Esophagus muscularis mucosa (tissue), 4 donors: Measurements from ENCODE around the gene SLC12A8. TPM values are rescaled to one million over a fixed set of nuclear protein-coding genes. Genes with fewer than 3 reads are reported as not detected.
A peak's percentile ranks its signal among the peaks of the same experiment; 100 is the strongest.

ENCODE experiments used
- DNase-seq: peaks from one replicate; pipeline ENCODE4 v3.0.0-alpha.2; 2017; ENCODE audit errors: extremely low spot score
- H3K27ac ChIP-seq, 4 donors: fragments of 200-600 bp; sonication (generic); replicated peaks in 1 of 4; 1 replicate in 3 of 4; 2 replicates in 1 of 4; pipeline ENCODE4 v1.5.1; 2016 to 2019; ENCODE audit warnings: mild to moderate bottlenecking in 1 of 4
- H3K27me3 ChIP-seq, 4 donors: fragments of 200-600 bp; sonication (generic); one replicate each; pipeline versions ENCODE4 v1.5.1 to v1.6.0; 2016 to 2019
- H3K36me3 ChIP-seq, 4 donors: fragments of 200-600 bp; sonication (generic); one replicate each; pipeline ENCODE4 v1.5.1; 2016 to 2019
- H3K4me1 ChIP-seq, 4 donors: fragments of 200-600 bp; sonication (generic); one replicate each; pipeline ENCODE4 v1.5.1; 2016 to 2019
- H3K4me3 ChIP-seq, 4 donors: fragments of 200-600 bp; sonication (generic); 1 replicate in 2 of 4; 2 replicates in 2 of 4; pipeline ENCODE4 v1.5.1; 2016 to 2019; ENCODE audit warnings: mild to moderate bottlenecking in 4 of 4, moderate library complexity in 1 of 4
- H3K9me3 ChIP-seq, 4 donors: fragments of 200-600 bp; sonication (generic); 1 replicate in 3 of 4; 2 replicates in 1 of 4; pipeline ENCODE4 v1.5.1; 2016 to 2019
- CTCF ChIP-seq, 3 experiments: fragments of 200-600 bp in 2 of 3; fragments of 450-650 bp in 1 of 3; sonication (generic) in 2 of 3; IDR thresholded peaks; one replicate each; pipeline ENCODE4 v1.5.1; 2017 to 2019; ENCODE audit warnings: antibody characterized with exemption in 3 of 3, mild to moderate bottlenecking in 2 of 3, moderate library complexity in 1 of 3
- EP300 ChIP-seq: sonication (generic); formaldehyde crosslinking; IDR thresholded peaks from one replicate; pipeline ENCODE4 v1.6.1; 2017; ENCODE audit warnings: antibody characterized with exemption
- POLR2A ChIP-seq: fragments of 450-650 bp; IDR thresholded peaks from one replicate; pipeline ENCODE4 v1.6.1; 2017; ENCODE audit warnings: antibody characterized with exemption, moderate library complexity, mild to moderate bottlenecking, low read depth
- POLR2AphosphoS5 ChIP-seq, 2 donors: sonication (generic); formaldehyde crosslinking; IDR thresholded peaks; one replicate each; pipeline ENCODE4 v1.6.1; 2017; ENCODE audit warnings: antibody characterized with exemption in 2 of 2
- WGBS: methylation state at CpG from one replicate; pipeline ENCODE4 v1.1.5; 2018; 5-methylcytosine and 5-hydroxymethylcytosine counted together
- intact Hi-C: fragments of 100-400 bp; cut with DNase I; formaldehyde crosslinking; loops from one replicate; pipeline ENCODE4 v1.15.1; 2023
- total RNA-seq, 4 donors: library from RNA; depleted of rRNA; stranded (reverse); fragments of >200 nt; gene quantifications; one replicate each; pipeline versions ENCODE4 v1.1.0 to v1.2.1, GENCODE V29; 2016

SLC12A8 gene
- total RNA-seq, 4 donors from 2014 or later, result 0.46 to 2.9 (median 1.6) TPM; not detected in 1

- no peaks in the 10 kb centered on the region for H3K27me3 ChIP-seq
- 83% methylated on average over 13 of the region's 13 CpGs for WGBS
- no peak for DNase-seq
- no peak overlapping the region for H3K4me3 ChIP-seq
- peaks cover 0 to 23% (median 9%) of the 10 kb centered on the region in 4 donors for H3K4me1 ChIP-seq
- no peaks in the 10 kb centered on the region for H3K36me3 ChIP-seq
- no peaks in the 10 kb centered on the region for H3K9me3 ChIP-seq
- TF ChIP-seq EP300 (no peak), POLR2A (no peak), POLR2AphosphoS5 (IDR thresholded peaks at IDR 0.05) (no peak), CTCF (IDR thresholded peaks at IDR 0.05) (no peak)
- intact Hi-C loops, result loop anchor here (5.0 to 10.0 kb wide), 2 partner anchors 169 to 232 kb away; partner anchors contain the start of gene MUC13
- H3K27ac ChIP-seq, result no peak overlapping the region
Measured at GRCh38 chr3:125166599-125167136, 45.9 kb downstream of the SLC12A8 start.

GRCh38 chr3:125165948-125166553, 46.5 kb downstream of the SLC12A8 start:
- TF ChIP-seq POLR2AphosphoS5 (IDR thresholded peaks at IDR 0.05), result no peak
- Histone ChIP-seq H3K27ac (no peak overlapping the region), H3K9me3 (no peaks in the 10 kb centered on the region), H3K27me3 (no peaks in the 10 kb centered on the region), H3K4me1 (peaks cover 4 to 29% (median 14%) of the 10 kb centered on the region in 4 donors), H3K36me3 (no peaks in the 10 kb centered on the region), H3K4me3 (no peak overlapping the region)
- 95% methylated on average over 18 of the region's 18 CpGs for WGBS
- no peak for DNase-seq
- intact Hi-C loops, result loop anchor here (5.0 to 10.0 kb wide), 2 partner anchors 169 to 231 kb away; partner anchors contain the start of gene MUC13

- no peaks in the 10 kb centered on the region for H3K36me3 ChIP-seq
- intact Hi-C loops, result loop anchor here (5.0 to 10.0 kb wide), 2 partner anchors 168 to 231 kb away; partner anchors contain the start of gene MUC13
- no peak for DNase-seq
- peaks cover 7 to 35% (median 18%) of the 10 kb centered on the region in 4 donors for H3K4me1 ChIP-seq
- H3K27me3 ChIP-seq, result no peaks in the 10 kb centered on the region
- WGBS, result 71% methylated on average over 17 of the region's 17 CpGs
- TF ChIP-seq CTCF (IDR thresholded peaks at IDR 0.05) (peak; percentile 46 to 69 (median 50)), EP300 (no peak)
- no peak overlapping the region for H3K27ac ChIP-seq
- no peak overlapping the region for H3K4me3 ChIP-seq
- no peaks in the 10 kb centered on the region for H3K9me3 ChIP-seq
Measured at GRCh38 chr3:125165189-125165947, 47.2 kb downstream of the SLC12A8 start.

- H3K36me3 ChIP-seq, result no peaks in the 10 kb centered on the region
- no peak overlapping the region for H3K27ac ChIP-seq
- no peaks in the 10 kb centered on the region for H3K27me3 ChIP-seq
- 81% methylated on average over 9 of the region's 15 CpGs for WGBS
- H3K4me3 ChIP-seq, result no peak overlapping the region
- no peak for DNase-seq
- no peaks in the 10 kb centered on the region for H3K9me3 ChIP-seq
- intact Hi-C loops, result loop anchor here (10.0 kb wide), 1 partner anchor 229 kb away; the partner anchor contains the start of gene MUC13
- TF ChIP-seq CTCF (IDR thresholded peaks at IDR 0.05), result peak in 1 of 3 experiments; percentile 20
- TF ChIP-seq EP300, result no peak
- peaks cover 7 to 30% (median 18%) of the 10 kb centered on the region in 4 donors for H3K4me1 ChIP-seq
Measured at GRCh38 chr3:125163739-125164601, 48.6 kb downstream of the SLC12A8 start.
